Measurements from ENCODE around the gene TPST2. TPM values are rescaled to one million over a fixed set of nuclear protein-coding genes. Genes with fewer than 3 reads are reported as not detected.

TPST2 gene
- total RNA-seq, 4 donors from 2014 or later = 26.8 to 47.9 (median 38.5) TPM

DNA sequence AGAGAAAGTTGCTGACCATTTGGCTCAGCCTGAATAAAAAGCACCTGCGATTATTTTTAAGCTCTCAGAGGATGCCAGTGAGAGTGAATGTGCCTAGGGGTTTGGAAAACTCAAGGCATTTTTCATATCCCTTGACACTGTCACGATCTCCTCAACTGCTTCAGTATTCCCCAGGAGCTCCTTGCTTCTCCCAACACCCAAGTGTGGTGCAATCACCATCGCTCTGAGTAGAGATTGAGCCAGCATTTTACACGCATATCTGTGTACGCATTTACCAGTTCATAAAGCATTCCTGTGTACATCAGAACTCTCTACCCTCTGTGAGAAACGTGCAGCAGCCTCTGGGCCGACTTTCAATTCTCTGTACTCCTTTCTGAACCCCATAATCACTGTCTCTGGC, 104.9 kb downstream of the TPST2 start:
- Histone ChIP-seq H3K9me3 (no peaks in the 10 kb centered on the region), H3K27me3 (no peaks in the 10 kb centered on the region), H3K4me3 (no peak overlapping the region), H3K36me3 (peaks cover 0 to 28% (median 0%) of the 10 kb centered on the region in 3 donors), H3K27ac (no peak overlapping the region), H3K4me1 (peaks cover 0 to 44% (median 19%) of the 10 kb centered on the region in 4 donors)
- no peak for DNase-seq
- TF ChIP-seq POLR2A (IDR thresholded peaks at IDR 0.05) = no peak
- TF ChIP-seq, protein P1, sequence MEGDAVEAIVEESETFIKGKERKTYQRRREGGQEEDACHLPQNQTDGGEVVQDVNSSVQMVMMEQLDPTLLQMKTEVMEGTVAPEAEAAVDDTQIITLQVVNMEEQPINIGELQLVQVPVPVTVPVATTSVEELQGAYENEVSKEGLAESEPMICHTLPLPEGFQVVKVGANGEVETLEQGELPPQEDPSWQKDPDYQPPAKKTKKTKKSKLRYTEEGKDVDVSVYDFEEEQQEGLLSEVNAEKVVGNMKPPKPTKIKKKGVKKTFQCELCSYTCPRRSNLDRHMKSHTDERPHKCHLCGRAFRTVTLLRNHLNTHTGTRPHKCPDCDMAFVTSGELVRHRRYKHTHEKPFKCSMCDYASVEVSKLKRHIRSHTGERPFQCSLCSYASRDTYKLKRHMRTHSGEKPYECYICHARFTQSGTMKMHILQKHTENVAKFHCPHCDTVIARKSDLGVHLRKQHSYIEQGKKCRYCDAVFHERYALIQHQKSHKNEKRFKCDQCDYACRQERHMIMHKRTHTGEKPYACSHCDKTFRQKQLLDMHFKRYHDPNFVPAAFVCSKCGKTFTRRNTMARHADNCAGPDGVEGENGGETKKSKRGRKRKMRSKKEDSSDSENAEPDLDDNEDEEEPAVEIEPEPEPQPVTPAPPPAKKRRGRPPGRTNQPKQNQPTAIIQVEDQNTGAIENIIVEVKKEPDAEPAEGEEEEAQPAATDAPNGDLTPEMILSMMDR (IDR thresholded peaks at IDR 0.05) = no peak

DNA sequence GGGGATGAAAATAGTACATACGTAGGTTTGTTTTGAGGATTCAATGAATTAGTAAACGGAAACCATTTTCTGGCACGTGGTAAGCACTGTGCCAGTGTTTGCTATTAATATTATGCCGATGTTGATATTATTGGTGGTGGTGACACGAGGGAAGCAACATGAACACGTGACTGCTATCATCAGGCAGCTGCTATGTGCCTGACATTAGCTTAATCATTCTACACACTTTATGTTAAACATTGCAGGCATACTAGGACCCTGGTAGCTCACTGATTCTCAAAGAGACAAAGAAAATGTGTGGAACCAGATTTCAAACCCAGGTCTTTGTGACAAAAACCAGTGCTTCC, 105.6 kb downstream of the TPST2 start:
- Histone ChIP-seq H3K27me3 (no peaks in the 10 kb centered on the region), H3K4me3 (peak overlapping the region; percentile 82 to 96 (median 94)), H3K9me3 (no peaks in the 10 kb centered on the region), H3K4me1 (peaks cover 0 to 49% (median 19%) of the 10 kb centered on the region in 4 donors), H3K27ac (peak overlapping the region; percentile 93 to 98 (median 95)), H3K36me3 (peaks cover 0 to 22% (median 0%) of the 10 kb centered on the region in 3 donors)
- no peak for TF ChIP-seq POLR2A (IDR thresholded peaks at IDR 0.05)
- DNase-seq = no peak

DNA sequence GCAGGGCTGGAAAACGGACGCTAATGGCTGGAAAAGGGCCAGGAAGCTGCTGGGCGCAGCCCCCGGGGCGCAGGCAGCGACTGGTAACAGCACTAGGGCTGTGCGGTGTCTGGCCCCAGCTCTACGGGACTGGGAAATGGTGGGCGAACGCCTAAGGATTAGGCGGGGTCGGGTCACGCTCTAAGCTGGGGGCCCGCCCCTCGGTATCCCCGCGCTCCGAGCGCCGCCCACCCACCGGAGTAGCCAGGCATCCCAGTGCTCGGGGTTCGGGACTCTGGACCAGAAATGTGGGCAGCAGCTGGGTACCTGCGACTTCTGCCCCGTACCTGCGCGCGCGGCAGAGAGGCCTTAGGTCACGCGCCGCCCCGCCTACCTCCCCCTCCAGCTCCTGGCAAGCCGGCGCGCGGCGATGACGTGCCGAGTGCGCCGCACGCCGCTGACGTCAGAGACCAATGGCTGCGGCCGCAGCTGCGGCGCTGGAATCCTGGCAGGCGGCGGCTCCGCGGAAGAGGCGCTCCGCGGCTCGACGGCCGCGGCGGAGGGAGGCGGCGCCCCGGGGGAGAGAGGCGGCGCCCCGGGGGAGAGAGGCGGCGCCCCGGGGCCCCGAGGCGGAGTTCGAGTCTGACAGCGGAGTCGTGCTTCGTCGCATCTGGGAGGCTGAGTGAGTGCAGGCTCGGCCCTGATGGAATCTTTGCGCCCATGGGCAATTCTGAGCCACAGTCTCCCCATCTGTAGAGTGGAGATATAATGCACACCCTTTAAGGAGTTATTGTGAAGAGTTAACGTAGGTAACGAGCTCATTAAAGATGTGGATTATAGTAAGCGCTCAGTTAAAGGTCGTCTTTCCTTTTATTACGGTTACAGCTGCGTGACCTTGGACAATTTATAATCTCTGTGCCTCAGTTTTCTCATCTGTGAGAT, 106.2 kb downstream of the TPST2 start, which contains the start of the genes HPS4 and SRRD:
TSS of gene HPS4 (minus strand) at position 345 of the 921 bp plus-strand sequence. CDS start 2,021 bp downstream, outside the sequence.
TSS of gene SRRD (plus strand) at position 439 of the 921 bp plus-strand sequence. CDS start at position 453, 14 bp downstream.
- Histone ChIP-seq H3K27me3 (no peaks in the 10 kb centered on the region), H3K4me1 (peaks cover 0 to 55% (median 21%) of the 10 kb centered on the region in 4 donors), H3K36me3 (peaks cover 0 to 15% (median 0%) of the 10 kb centered on the region in 3 donors), H3K27ac (peak within 1 kb of the TSS; percentile 93 to 98 (median 95)), H3K9me3 (no peaks in the 10 kb centered on the region), H3K4me3 (peak within 1 kb of the TSS; percentile 82 to 96 (median 94))
- peak; percentile 93 to 96 (median 96) for DNase-seq
- TF ChIP-seq, protein P1 (IDR thresholded peaks at IDR 0.05) = peak in 1 of 6 experiments; percentile 27
- peak; percentile 82 to 88 for TF ChIP-seq POLR2A (IDR thresholded peaks at IDR 0.05)

DNA sequence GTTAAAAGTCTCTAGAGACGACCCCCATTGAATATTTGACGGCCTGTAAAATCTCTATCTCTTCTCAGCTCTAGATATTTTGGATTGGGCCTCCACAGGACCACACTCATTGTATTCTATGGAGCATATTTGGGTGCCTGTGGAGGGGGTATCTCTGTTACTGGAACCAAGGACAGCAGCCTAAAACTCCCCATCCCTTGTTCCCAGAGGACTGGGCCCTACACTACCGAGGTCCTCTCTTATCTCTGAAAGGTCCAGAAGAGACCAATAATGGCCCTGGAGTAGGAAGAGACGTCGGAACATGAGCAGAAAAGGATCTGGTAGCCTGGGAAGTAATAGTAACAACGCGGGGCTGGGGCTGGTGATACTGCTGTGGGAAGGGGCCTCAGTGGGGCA, 106.9 kb downstream of the TPST2 start:
- no peak for TF ChIP-seq POLR2A (IDR thresholded peaks at IDR 0.05)
- H3K27ac ChIP-seq = peak overlapping the region; percentile 93 to 98 (median 95)
- H3K4me1 ChIP-seq = peaks cover 0 to 56% (median 21%) of the 10 kb centered on the region in 4 donors
- no peaks in the 10 kb centered on the region for H3K27me3 ChIP-seq
- peaks cover 0 to 13% (median 0%) of the 10 kb centered on the region in 3 donors for H3K36me3 ChIP-seq
- no peak for DNase-seq
- H3K4me3 ChIP-seq = peak overlapping the region; percentile 82 to 96 (median 94)
- no peaks in the 10 kb centered on the region for H3K9me3 ChIP-seq

GRCh38 chr22:26482161-26482560, 107.8 kb downstream of the TPST2 start:
- Histone ChIP-seq H3K9me3 (no peaks in the 10 kb centered on the region), H3K27me3 (no peaks in the 10 kb centered on the region), H3K4me1 (peaks cover 0 to 56% (median 21%) of the 10 kb centered on the region in 4 donors), H3K27ac (peak overlapping the region in 1 of 4 donors; percentile 27), H3K4me3 (no peak overlapping the region), H3K36me3 (peaks cover 0 to 10% (median 0%) of the 10 kb centered on the region in 3 donors)
- no peak for DNase-seq
- no peak for TF ChIP-seq POLR2A (IDR thresholded peaks at IDR 0.05)
- TF ChIP-seq, protein P1 (IDR thresholded peaks at IDR 0.05) = no peak

DNA sequence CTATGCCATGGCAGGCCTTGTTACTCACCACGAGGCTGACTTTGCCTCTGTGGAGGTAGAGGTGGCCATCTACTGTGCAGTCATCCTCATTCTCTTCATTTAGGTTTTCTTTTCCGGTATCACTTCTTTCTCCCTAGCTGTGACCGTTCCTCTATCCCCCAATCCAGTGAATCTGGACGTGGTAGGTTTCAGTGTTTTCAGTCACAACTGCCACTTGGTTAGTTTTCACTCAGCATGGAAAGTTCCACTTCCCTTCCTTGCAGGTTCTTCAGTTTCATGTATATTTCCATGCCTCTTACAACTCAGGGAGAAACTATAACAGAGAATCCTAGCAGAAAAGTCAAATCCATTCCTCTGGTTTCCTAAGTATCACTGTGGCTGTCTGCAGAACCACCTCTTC, 108.2 kb downstream of the TPST2 start:
- DNase-seq = no peak
- Histone ChIP-seq H3K36me3 (peaks cover 0 to 14% (median 0%) of the 10 kb centered on the region in 3 donors), H3K27ac (peak overlapping the region in 1 of 4 donors; percentile 27), H3K27me3 (no peaks in the 10 kb centered on the region), H3K9me3 (no peaks in the 10 kb centered on the region), H3K4me3 (no peak overlapping the region), H3K4me1 (peaks cover 0 to 56% (median 21%) of the 10 kb centered on the region in 4 donors)
- TF ChIP-seq, protein P1 (IDR thresholded peaks at IDR 0.05) = no peak
- no peak for TF ChIP-seq POLR2A (IDR thresholded peaks at IDR 0.05)

Data from Peyer's patch (tissue), 4 donors.